ENCODE data around the gene SIGLEC9.

Gene SIGLEC9

DNA sequence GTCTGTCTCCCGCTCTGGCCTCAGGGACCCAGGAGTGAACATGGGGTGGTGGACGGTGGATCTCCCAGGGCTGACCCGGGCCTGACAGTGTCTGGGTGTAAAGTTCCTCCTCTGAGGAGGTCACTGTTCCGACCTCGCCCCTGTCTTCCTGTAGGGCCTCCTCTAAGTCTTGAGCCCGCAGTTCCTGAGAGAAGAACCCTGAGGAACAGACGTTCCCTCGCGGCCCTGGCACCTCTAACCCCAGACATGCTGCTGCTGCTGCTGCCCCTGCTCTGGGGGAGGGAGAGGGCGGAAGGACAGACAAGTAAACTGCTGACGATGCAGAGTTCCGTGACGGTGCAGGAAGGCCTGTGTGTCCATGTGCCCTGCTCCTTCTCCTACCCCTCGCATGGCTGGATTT lies at the start of gene SIGLEC9:
Gene SIGLEC9, plus strand, starts transcription at position 178 of the 400 bp plus-strand sequence. Its CDS starts 69 bp downstream, at position 247.
- no peak for DNase-seq (ENCODE audit: low read depth)

GRCh38 chr19:51075998-51076397 lies 48.7 kb upstream of the SIGLEC9 start:
- DNase-seq (ENCODE audit: low read depth): no peak

DNA sequence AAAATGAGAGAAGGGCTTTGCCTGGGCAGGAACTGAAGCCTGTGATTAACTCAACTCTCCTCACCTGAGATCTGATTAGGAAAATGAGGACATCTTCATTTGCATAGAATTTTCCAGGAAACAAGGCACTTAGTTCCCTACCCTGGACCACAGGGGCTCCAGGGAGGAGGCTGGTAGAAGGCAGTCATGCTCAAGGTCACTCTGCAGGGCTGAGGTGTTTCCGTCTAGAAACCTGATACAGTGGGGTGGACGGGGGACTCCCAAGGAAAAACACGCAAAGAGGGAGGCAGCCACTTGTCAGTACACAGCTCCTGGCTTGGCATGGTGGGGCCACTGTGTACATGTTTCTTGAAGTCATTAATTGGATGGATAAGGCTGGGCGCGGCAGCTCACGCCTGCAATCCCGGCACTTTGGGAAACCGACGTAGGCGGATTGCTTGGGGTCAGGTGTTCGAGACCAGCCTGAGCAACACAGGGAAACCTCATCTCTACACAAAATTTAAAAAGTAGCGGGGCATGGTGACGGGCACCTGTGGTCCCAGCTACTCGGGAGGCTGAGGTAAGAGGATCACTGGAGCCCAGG lies 48.0 kb upstream of the SIGLEC9 start:
- no peak for DNase-seq (ENCODE audit: low read depth)

- no peak for DNase-seq (ENCODE audit: low read depth)
Measured at GRCh38 chr19:51078104-51078503, 46.6 kb upstream of the SIGLEC9 start.

GRCh38 chr19:51078731-51079130 lies 46.0 kb upstream of the SIGLEC9 start:
- DNase-seq (ENCODE audit: low read depth): no peak

DNA sequence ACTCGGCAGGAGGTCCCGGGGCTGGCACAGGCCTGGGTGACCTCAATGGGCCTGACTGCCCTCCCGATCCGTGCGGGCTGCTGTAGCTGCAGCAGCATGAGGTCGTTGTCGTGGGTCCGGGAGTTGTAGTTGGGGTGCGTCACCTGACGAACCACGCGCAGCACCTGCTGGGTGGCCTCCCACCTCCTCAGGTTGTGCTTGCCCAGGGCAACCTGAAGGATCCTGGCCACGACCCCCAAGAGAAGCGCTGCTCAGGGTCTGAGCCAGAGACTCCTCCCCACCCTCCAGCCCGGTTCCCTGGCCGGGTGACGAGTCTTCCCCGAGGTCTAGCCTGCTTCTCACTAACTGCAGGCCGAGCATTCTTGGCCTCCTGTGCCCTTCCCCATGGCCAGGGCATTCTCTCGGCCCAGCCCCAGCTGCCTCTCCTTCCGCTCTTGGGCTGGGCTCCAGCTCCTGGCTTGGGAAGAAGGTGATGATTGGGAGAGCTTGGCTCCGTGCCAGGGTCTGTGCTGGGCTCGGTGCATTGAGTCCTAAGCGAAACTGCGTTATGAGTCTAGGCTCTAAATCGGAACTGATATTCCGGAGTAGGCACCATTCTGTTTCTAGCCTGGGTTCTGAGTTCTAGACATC lies 45.1 kb upstream of the SIGLEC9 start:
- DNase-seq (ENCODE audit: low read depth): no peak

DNA sequence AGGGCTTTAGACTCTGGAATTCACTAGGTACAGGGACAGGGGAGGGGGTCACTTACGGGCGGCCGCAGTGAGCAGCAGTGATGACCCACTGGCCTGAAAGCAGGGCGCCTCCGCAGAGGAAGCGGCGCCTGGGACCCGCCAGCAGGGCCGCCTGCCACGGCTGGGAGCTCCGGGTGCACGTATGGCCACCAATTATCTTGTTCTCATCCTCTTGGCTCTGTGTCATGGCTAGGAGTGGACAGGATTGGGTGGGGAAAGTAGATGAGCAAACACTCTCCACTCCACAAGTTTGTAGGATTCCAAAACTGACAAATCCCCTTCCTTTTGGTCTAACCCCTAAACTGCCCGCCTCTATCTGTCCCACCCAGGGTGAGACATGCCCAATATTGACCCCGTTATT lies 43.2 kb upstream of the SIGLEC9 start:
- no peak for DNase-seq (ENCODE audit: low read depth)

- no peak for DNase-seq (ENCODE audit: low read depth)
Measured at GRCh38 chr19:51082611-51083010, 42.1 kb upstream of the SIGLEC9 start, which contains the start of gene KLK14. Gene KLK14, minus strand, starts transcription at chr19:51082887. Its CDS starts 273 bp downstream, at chr19:51082614.

DNA sequence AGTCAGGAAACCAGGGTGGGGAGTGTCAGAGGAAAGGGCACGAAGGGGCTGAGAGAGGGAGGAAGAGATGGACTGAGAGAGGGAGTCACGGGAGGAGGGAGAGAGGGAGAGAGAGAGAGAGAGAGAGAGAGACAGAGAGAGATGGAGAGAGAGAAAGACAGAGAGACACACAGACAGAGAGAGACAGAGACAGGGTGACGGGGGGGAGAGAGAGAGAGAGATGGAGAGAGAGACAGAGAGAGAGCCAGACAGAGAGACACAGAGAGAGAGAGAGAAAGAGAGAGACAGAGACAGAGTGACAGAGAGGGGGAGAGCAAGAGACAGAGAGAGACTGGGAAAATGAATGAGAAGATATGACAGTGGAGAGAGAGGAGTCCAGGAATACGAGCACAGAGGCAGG lies 41.5 kb upstream of the SIGLEC9 start:
- DNase-seq (ENCODE audit: low read depth): no peak

DNA sequence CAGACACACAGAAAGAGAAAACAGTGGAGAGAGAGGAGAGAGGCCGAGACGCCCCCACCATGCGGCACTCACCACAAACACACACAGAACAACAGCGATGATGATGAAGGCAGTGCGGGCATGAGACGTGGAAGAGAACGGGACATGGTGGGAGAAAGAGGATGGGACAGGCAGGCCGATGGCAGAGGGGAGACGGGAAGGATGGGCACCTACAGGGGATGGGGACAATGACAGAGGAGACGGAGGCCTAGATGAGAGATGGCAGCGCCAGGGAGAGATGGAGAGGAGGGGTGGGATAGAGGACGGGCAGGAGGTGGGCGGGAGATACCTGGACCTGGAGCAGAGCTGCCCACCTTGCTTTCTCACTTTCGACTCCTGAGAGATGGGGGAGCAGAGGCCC lies 40.9 kb upstream of the SIGLEC9 start:
- DNase-seq (ENCODE audit: low read depth): no peak

- DNase-seq (ENCODE audit: low read depth): no peak
Measured at GRCh38 chr19:51084505-51084904, 40.2 kb upstream of the SIGLEC9 start.

GRCh38 chr19:51086153-51086850 lies 38.4 kb upstream of the SIGLEC9 start:
- DNase-seq (ENCODE audit: low read depth): no peak

- DNase-seq (ENCODE audit: low read depth): no peak
Measured at GRCh38 chr19:51089786-51090185, 34.9 kb upstream of the SIGLEC9 start.

DNA sequence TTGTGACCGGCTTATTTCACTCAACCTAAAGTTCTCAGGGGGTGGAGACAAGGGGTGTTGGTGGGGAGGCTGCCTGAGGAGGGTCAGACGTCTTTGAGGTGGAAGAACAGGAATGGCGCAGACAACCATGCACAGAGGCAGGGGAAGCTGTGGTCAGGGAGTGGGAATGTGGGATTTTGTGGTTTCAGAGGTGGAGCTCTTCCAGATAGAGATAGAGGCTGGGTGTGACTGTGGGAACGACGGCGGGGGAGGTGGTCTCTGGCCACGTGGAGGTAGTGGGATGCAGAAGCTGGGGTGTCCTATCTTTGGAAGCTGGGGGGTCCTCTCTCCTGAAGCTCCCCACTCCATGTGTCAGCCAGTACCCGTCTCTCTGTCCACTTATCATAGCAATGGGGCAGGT lies 34.2 kb upstream of the SIGLEC9 start:
- no peak for DNase-seq (ENCODE audit: low read depth)

- no peak for DNase-seq (ENCODE audit: low read depth)
Measured at GRCh38 chr19:51091126-51091525, 33.6 kb upstream of the SIGLEC9 start.

DNA sequence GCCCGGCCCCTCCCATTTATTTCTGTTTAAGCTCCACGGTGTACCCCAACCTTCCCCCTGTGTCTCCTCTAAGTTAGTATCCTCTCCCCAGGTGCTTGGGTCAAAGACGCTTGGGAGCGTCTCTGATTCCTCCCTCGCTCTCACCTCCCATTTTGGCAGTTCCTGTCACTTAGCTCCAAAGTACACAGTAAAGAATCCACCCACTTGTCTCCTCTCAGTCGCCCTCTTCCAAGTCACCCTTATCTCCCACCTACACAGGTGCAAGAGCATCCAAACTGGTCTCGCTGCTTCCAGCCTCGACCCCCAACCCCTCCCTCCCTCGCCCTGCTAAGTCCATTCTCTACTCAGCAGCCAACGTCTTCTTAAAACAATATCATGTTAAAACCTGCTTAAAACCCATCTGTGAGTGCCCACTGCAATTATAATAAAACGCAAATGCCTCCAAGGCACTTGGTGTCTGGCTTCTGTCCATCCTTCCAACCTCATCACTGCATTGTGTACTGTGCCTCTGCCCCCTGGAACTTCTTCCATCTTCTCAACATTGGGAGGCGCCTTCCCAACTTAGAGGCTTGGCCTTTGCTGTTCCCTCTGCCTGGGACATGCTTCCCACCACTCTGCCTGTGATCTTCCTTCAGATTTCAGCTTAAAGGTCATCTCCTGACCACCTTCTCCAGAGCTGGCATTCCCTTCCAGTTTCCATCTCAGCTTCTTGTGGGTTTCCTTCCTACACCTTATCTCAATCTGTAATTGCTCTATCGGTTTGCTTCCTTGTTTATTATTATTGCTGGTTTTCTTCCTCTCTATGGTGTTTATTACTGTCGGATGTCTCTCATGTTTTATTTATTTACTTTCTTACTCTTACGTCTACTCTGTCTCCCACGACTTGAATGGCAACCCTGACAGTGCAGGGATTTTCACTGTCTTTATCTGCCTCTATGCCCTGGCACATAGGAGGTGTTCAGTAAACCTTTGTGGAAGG lies 32.5 kb upstream of the SIGLEC9 start:
- no peak for DNase-seq (ENCODE audit: low read depth)

DNA sequence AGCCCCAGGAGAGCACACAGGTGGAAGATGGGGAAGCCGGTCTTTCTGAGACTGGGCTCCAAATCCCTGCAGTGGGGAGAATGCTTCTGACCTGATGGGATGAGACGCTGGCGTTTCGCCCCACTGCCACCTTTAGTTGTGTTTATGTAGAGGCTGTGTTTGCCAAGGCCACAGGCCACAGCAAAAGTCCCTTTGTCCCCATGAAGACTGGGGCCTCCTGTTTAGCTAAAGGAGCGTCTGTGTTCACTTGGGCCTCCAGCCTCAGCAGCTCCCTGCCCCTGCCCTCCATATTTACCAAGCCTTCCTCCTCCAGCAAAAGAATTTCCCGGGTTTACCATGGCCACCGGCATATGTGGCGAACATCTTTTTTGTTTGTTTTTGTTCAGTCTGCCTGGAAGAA lies 31.6 kb upstream of the SIGLEC9 start:
- no peak for DNase-seq (ENCODE audit: low read depth)

DNA sequence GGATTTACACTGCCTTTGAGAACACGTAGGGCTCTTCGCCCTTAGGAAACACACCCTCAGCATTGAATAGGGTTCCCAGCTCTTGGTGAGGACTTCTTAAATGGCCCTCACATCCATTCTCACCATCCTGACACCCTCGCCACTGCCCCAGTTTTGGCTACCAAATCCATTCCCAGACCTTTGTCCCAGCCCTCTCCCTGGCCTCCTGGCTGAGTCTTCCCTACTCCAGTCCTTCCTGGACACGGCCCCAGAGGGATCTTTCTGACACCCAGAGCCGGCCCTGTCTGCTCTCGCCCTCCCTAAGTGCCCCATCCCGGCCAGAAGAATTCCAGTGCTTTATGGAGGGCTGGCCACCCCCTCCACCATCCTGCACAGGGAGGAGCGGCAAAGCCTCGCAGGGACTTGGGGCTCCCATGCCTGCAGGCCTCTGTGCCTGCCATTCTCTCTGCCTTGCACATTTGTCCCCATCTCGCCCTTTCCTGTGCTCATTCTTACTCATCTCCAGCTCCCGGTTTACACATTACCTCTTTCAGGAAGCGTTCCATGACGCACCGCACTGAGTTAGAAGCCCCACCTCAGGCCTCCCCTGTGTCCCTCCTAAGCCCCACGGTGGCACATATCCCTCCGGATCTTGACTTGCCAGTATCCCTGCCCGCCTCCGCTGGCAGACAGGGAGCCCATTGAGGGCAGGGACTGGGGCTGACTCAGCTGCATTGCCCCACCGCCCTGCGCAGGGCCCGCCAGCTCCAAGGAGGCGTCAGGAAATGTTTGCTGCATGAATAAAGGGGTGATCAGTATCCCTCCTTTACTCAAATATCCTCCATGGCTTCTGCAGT lies 31.0 kb upstream of the SIGLEC9 start:
- DNase-seq (ENCODE audit: low read depth): no peak

- no peak for DNase-seq (ENCODE audit: low read depth)
Measured at GRCh38 chr19:51094696-51095279, 29.9 kb upstream of the SIGLEC9 start.

DNA sequence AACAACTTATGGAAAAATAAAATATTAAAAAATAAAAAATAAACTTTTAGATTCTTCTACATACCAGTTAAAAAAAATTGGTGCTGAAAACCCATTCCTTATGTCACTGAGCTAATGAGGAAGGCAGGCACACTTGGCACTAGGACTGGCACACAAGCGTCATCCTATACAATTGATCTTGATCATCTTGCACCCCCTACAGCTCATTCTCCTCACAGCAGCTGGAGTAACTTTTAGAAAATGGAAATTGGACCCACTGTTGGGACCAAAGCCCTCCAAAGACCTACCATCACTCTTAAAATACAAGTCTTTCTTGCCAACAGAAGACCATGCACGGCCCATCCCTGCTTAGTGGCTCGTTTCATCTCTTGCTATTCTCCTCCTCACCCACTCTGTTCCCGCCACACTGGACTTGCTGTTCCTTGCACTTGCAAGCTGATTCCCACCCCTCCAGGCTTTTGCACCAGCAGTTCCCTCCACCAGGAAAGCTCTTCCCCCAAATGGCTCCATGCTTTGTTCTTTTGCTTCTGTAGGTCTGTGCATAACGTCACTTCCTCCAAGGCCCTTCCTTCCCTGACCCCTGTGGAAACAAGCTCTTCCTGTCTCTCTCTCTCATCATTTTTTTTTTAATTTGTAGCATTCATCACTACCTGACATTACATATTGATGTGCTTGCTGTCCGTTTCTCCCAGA lies 28.1 kb upstream of the SIGLEC9 start:
- no peak for DNase-seq (ENCODE audit: low read depth)
